Measurements from ENCODE around the gene ADGRD1.

The ADGRD1 gene

GRCh38 chr12:131188131-131189050 lies 234.7 kb downstream of the ADGRD1 start:
- DNase-seq, result no peak

DNA sequence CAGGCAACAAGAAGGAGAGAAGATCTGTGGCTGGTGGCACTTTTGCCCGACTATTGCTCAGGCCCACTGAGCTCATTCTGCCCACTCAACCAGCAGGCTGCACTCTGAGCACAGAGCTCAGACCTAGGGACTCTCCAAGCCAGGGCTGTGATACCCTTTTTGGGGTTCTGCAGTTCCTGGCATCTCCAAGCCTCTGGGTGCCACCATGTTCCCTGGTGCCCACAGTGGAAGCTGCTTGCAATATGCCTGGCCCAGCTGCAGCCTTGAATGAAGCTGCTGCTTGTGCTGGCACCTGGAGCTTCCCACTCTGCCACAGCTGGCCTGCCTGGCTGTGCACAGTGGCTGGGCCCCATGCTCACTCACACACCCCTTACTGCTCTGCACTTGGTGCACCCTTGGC lies 236.1 kb downstream of the ADGRD1 start:
- DNase-seq, result no peak

GRCh38 chr12:131190965-131191364 lies 237.3 kb downstream of the ADGRD1 start:
- DNase-seq, result no peak

Data from nucleus accumbens (tissue), 56 donors.